Gastroesophageal sphincter (tissue), 3 donors: Measurements from ENCODE around the gene ANK3.

Source experiments
- POLR2AphosphoS5 ChIP-seq: sonication (generic); formaldehyde crosslinking; IDR thresholded peaks from one replicate; pipeline ENCODE4 v1.6.1; 2017; ENCODE audit warnings: antibody characterized with exemption
- TF ChIP-seq, protein P1 (sequence below), 4 experiments: fragments of 200-600 bp in 2 of 4; fragments of 450-650 bp in 2 of 4; sonication (generic) in 1 of 4; IDR thresholded peaks; one replicate each; pipeline ENCODE4 v1.5.1; 2017 to 2019; ENCODE audit warnings: antibody characterized with exemption in 4 of 4, mild to moderate bottlenecking in 2 of 4, moderate library complexity in 2 of 4

DNA sequence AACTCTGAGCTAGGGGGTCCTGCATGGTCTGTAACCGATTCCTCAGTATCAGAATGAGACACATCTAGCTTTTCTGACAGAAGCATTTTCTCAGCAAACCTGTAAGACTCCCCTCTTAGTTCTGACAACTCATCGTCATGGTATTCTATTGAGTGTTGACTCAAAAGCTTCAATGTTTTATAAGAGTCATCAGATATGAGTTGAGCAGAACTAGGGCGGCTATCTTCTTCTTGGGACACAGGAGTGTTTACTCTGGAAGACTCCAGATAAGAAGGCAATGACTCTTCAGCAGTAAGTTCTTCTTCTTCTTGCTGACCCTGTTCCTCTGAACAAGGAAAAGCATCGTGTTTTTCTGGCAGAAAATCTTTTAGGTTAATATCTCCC, 316.3 kb downstream of the ANK3 start:
- TF ChIP-seq, protein P1, sequence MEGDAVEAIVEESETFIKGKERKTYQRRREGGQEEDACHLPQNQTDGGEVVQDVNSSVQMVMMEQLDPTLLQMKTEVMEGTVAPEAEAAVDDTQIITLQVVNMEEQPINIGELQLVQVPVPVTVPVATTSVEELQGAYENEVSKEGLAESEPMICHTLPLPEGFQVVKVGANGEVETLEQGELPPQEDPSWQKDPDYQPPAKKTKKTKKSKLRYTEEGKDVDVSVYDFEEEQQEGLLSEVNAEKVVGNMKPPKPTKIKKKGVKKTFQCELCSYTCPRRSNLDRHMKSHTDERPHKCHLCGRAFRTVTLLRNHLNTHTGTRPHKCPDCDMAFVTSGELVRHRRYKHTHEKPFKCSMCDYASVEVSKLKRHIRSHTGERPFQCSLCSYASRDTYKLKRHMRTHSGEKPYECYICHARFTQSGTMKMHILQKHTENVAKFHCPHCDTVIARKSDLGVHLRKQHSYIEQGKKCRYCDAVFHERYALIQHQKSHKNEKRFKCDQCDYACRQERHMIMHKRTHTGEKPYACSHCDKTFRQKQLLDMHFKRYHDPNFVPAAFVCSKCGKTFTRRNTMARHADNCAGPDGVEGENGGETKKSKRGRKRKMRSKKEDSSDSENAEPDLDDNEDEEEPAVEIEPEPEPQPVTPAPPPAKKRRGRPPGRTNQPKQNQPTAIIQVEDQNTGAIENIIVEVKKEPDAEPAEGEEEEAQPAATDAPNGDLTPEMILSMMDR (IDR thresholded peaks at IDR 0.05), result no peak
- no peak for TF ChIP-seq POLR2AphosphoS5
